Measurements from ENCODE around the gene OPCML. TPM values are rescaled to one million over a fixed set of nuclear protein-coding genes. Genes with fewer than 3 reads are reported as not detected.

Gene OPCML
- polyA plus RNA-seq, 1 donor (not counting 4 experiments of a cell fraction or from before 2014, with no cell fraction given), result 0.04 TPM

- Histone ChIP-seq H3K9me3 (ENCODE audit: control insufficient read depth, low read depth, low read length) (no peaks in the 10 kb centered on the region), H3K9me1 (ENCODE audit: control insufficient read depth, extremely low read depth, insufficient read depth, low read length) (no peaks in the 10 kb centered on the region), H3K36me3 (ENCODE audit: control insufficient read depth in 2 of 2, extremely low read depth in 1 of 2, insufficient read depth in 2 of 2, low read length in 2 of 2) (no peaks in the 10 kb centered on the region), H3K9ac (ENCODE audit: control insufficient read depth, extremely low read depth, insufficient read depth, low read length) (no peak overlapping the region), H2AFZ (ENCODE audit: control insufficient read depth, low read length) (no peak overlapping the region), H3K4me1 (ENCODE audit: control insufficient read depth, extremely low read depth, insufficient read depth, low read length) (no peaks in the 10 kb centered on the region), H3K27ac (ENCODE audit: control insufficient read depth, insufficient read depth, low read length) (no peak overlapping the region), H3K79me2 (ENCODE audit: control insufficient read depth, insufficient read depth, low read length) (no peaks in the 10 kb centered on the region), H4K20me1 (ENCODE audit: control insufficient read depth, extremely low read depth, insufficient read depth, low read length) (no peaks in the 10 kb centered on the region), H3K4me3 (ENCODE audit: control insufficient read depth in 2 of 3, extremely low read depth in 1 of 3, insufficient read depth in 2 of 3, low read depth in 1 of 3, low read length in 3 of 3) (no peak overlapping the region), H3K27me3 (ENCODE audit: control insufficient read depth, extremely low read depth, insufficient read depth, low read length) (no peaks in the 10 kb centered on the region), H3K4me2 (ENCODE audit: control insufficient read depth, extremely low read depth, insufficient read depth, low read depth, low read length) (no peak overlapping the region)
- dilution Hi-C loops (cut with MboI; ENCODE audit: extremely low pct_ligation_motif_present, low sequenced_read_pairs), result no loop called here
- FAIRE-seq, result no peak
- no peak for TF ChIP-seq CTCF (optimal IDR thresholded peaks at IDR 0.05 in 1 of 3, IDR thresholded peaks at IDR 0.05 in 1 of 3, conservative IDR thresholded peaks at IDR 0.05 in 1 of 3; ENCODE audit: extremely low read depth in 1 of 3, insufficient read depth in 2 of 3, low read length in 3 of 3)
- no peak for TF ChIP-seq EZH2 (IDR thresholded peaks at IDR 0.05; ENCODE audit: low read length)
- no peak for DNase-seq (ENCODE audit: low read depth, low spot score)
Observed at GRCh38 chr11:133560472-133560855, 28.2 kb upstream of the OPCML start.

GRCh38 chr11:133559833-133560471, 27.7 kb upstream of the OPCML start:
- Histone ChIP-seq H3K79me2 (ENCODE audit: control insufficient read depth, insufficient read depth, low read length) (no peaks in the 10 kb centered on the region), H3K4me2 (ENCODE audit: control insufficient read depth, extremely low read depth, insufficient read depth, low read depth, low read length) (no peak overlapping the region), H2AFZ (ENCODE audit: control insufficient read depth, low read length) (no peak overlapping the region), H3K9me3 (ENCODE audit: control insufficient read depth, low read depth, low read length) (no peaks in the 10 kb centered on the region), H3K27ac (ENCODE audit: control insufficient read depth, insufficient read depth, low read length) (no peak overlapping the region), H3K9me1 (ENCODE audit: control insufficient read depth, extremely low read depth, insufficient read depth, low read length) (no peaks in the 10 kb centered on the region), H3K36me3 (ENCODE audit: control insufficient read depth in 2 of 2, extremely low read depth in 1 of 2, insufficient read depth in 2 of 2, low read length in 2 of 2) (no peaks in the 10 kb centered on the region), H3K9ac (ENCODE audit: control insufficient read depth, extremely low read depth, insufficient read depth, low read length) (no peak overlapping the region), H3K27me3 (ENCODE audit: control insufficient read depth, extremely low read depth, insufficient read depth, low read length) (no peaks in the 10 kb centered on the region), H3K4me1 (ENCODE audit: control insufficient read depth, extremely low read depth, insufficient read depth, low read length) (no peaks in the 10 kb centered on the region), H4K20me1 (ENCODE audit: control insufficient read depth, extremely low read depth, insufficient read depth, low read length) (no peaks in the 10 kb centered on the region), H3K4me3 (ENCODE audit: control insufficient read depth in 2 of 3, extremely low read depth in 1 of 3, insufficient read depth in 2 of 3, low read depth in 1 of 3, low read length in 3 of 3) (no peak overlapping the region)
- no peak for FAIRE-seq
- dilution Hi-C loops (cut with MboI; ENCODE audit: extremely low pct_ligation_motif_present, low sequenced_read_pairs), result no loop called here
- no peak for TF ChIP-seq CTCF (optimal IDR thresholded peaks at IDR 0.05 in 1 of 3, IDR thresholded peaks at IDR 0.05 in 1 of 3, conservative IDR thresholded peaks at IDR 0.05 in 1 of 3; ENCODE audit: extremely low read depth in 1 of 3, insufficient read depth in 2 of 3, low read length in 3 of 3)
- no peak for TF ChIP-seq EZH2 (IDR thresholded peaks at IDR 0.05; ENCODE audit: low read length)
- no peak for DNase-seq (ENCODE audit: low read depth, low spot score)

All from keratinocyte (primary cell).